ENCODE measurements around the gene CDKN2AIP. TPM values are rescaled to one million over a fixed set of nuclear protein-coding genes. Genes with fewer than 3 reads are reported as not detected.

The CDKN2AIP gene
- total RNA-seq, result 10 to 100 TPM; 69.9 to 78.2 TPM
- 10 to 100 TPM; 28.2 to 45.4 (median 30.9) TPM for polyA plus RNA-seq
- total RNA-seq, result 45.6 to 135 (median 99.9) reads per million in 6 experiments

- ATAC-seq, result peak; percentile 87
- Mint-ChIP-seq H3K9me3 (no peaks in the 10 kb centered on the region), H3K27me3 (no peaks in the 10 kb centered on the region), H3K36me3 (peaks cover 0 to 39% (median 18%) of the 10 kb centered on the region in 3 donors), H3K27ac (peak within 1 kb of the TSS; percentile 95 to 99 (median 98)), H3K4me1 (peaks cover 15 to 57% (median 52%) of the 10 kb centered on the region in 4 donors), H3K4me3 (peak within 1 kb of the TSS; percentile 93 to 99 (median 96))
- peak; percentile 88 to 97 (median 94) for DNase-seq
- POLR2A ChIA-PET, result interaction anchor here (0.7 to 4.0 kb wide), 26 partner anchors 9 to 1289 kb away, joined by 3 to 77 read pairs (median 6); partner anchors contain the start of genes CENPU, DCTD, ING2 and IRF2
Observed at GRCh38 chr4:183444214-183445096, at the start of gene CDKN2AIP. Gene CDKN2AIP (plus strand): TSS chr4:183444636. CDS start chr4:183444798, 162 bp downstream.

- no peak overlapping the region for H3K4me3 Mint-ChIP-seq
- no peak overlapping the region for H3K27ac Mint-ChIP-seq
Observed at GRCh38 chr4:183395395-183395794, 49.0 kb upstream of the CDKN2AIP start.

GRCh38 chr4:183396227-183396637 is 48.2 kb upstream of the CDKN2AIP start:
- Mint-ChIP-seq H3K4me3 (no peak overlapping the region), H3K4me1 (peaks cover 22 to 38% (median 31%) of the 10 kb centered on the region in 4 donors), H3K27ac (peak overlapping the region in 1 of 10 donors; percentile 15), H3K9me3 (no peaks in the 10 kb centered on the region), H3K27me3 (peaks cover 0 to 3% (median 0%) of the 10 kb centered on the region in 5 donors), H3K36me3 (no peaks in the 10 kb centered on the region)
- ATAC-seq (no peak), DNase-seq (no peak)
- POLR2A ChIA-PET, result interaction anchor here (1.3 kb wide), 1 partner anchor 48 kb away, joined by 5 read pairs; the partner anchor contains the start of gene CDKN2AIP

More at GRCh38 chr4:183395395-183395794, 49.0 kb upstream of the CDKN2AIP start:
- no peak for DNase-seq
- Mint-ChIP-seq H3K9me3 (no peaks in the 10 kb centered on the region), H3K4me1 (peaks cover 22 to 38% (median 31%) of the 10 kb centered on the region in 4 donors), H3K27me3 (peaks cover 0 to 3% (median 2%) of the 10 kb centered on the region in 5 donors), H3K36me3 (no peaks in the 10 kb centered on the region)
- POLR2A ChIA-PET, result interaction anchor here (1.1 to 1.3 kb wide), 2 partner anchors 12 to 49 kb away, joined by 3 to 5 read pairs; partner anchors contain the start of gene CDKN2AIP
- no peak for ATAC-seq

- Mint-ChIP-seq H3K27me3 (peaks cover 0 to 5% (median 0%) of the 10 kb centered on the region in 5 donors), H3K4me1 (peaks cover 18 to 32% (median 25%) of the 10 kb centered on the region in 4 donors), H3K4me3 (peak overlapping the region; percentile 78 to 95 (median 90)), H3K9me3 (no peaks in the 10 kb centered on the region), H3K27ac (peak overlapping the region in 5 of 10 donors; percentile 3 to 89 (median 66)), H3K36me3 (no peaks in the 10 kb centered on the region)
- ATAC-seq, result no peak
- POLR2A ChIA-PET, result interaction anchor here (0.9 to 3.2 kb wide), 2 partner anchors 9 to 46 kb away, joined by 3 to 15 read pairs; partner anchors contain the start of gene CDKN2AIP
- no peak for DNase-seq
Observed at GRCh38 chr4:183397741-183398297, 46.6 kb upstream of the CDKN2AIP start.

GRCh38 chr4:183398298-183399125 is 45.9 kb upstream of the CDKN2AIP start:
- peaks cover 18 to 32% (median 25%) of the 10 kb centered on the region in 4 donors for H3K4me1 Mint-ChIP-seq
- no peaks in the 10 kb centered on the region for H3K36me3 Mint-ChIP-seq
- POLR2A ChIA-PET, result interaction anchor here (0.9 to 3.2 kb wide), 3 partner anchors 9 to 55 kb away, joined by 3 to 15 read pairs (median 3); partner anchors contain the start of gene CDKN2AIP

GRCh38 chr4:183399126-183399522 is 45.3 kb upstream of the CDKN2AIP start:
- peak overlapping the region in 8 of 10 donors; percentile 0 to 95 (median 80) for H3K27ac Mint-ChIP-seq
- peaks cover 18 to 32% (median 25%) of the 10 kb centered on the region in 4 donors for H3K4me1 Mint-ChIP-seq
- H3K36me3 Mint-ChIP-seq, result no peaks in the 10 kb centered on the region
- H3K27me3 Mint-ChIP-seq, result peaks cover 0 to 5% (median 0%) of the 10 kb centered on the region in 5 donors
- POLR2A ChIA-PET, result interaction anchor here (0.9 to 3.2 kb wide), 2 partner anchors 45 to 55 kb away, joined by 3 to 15 read pairs; partner anchors contain the start of gene CDKN2AIP
- peak overlapping the region; percentile 78 to 95 (median 91) for H3K4me3 Mint-ChIP-seq
- H3K9me3 Mint-ChIP-seq, result no peaks in the 10 kb centered on the region
- peak in 1 of 2 donors; percentile 12 for ATAC-seq
- DNase-seq, result no peak

More at GRCh38 chr4:183398298-183399125, 45.9 kb upstream of the CDKN2AIP start:
- Mint-ChIP-seq H3K27me3 (peaks cover 0 to 5% (median 0%) of the 10 kb centered on the region in 5 donors), H3K9me3 (no peaks in the 10 kb centered on the region), H3K27ac (peak overlapping the region in 9 of 10 donors; percentile 28 to 95 (median 90)), H3K4me3 (peak overlapping the region; percentile 78 to 95 (median 91))
- DNase-seq, result peak; percentile 38 to 77 (median 55)
- peak; percentile 94 to 96 for ATAC-seq

GRCh38 chr4:183399616-183400015 is 44.8 kb upstream of the CDKN2AIP start:
- no peak for ATAC-seq
- Mint-ChIP-seq H3K27ac (no peak overlapping the region), H3K9me3 (no peaks in the 10 kb centered on the region), H3K4me3 (peak overlapping the region in 2 of 10 donors; percentile 90 to 94), H3K4me1 (peaks cover 18 to 32% (median 25%) of the 10 kb centered on the region in 4 donors), H3K27me3 (peaks cover 0 to 5% (median 0%) of the 10 kb centered on the region in 5 donors), H3K36me3 (no peaks in the 10 kb centered on the region)
- no peak for DNase-seq
- POLR2A ChIA-PET, result interaction anchor here (3.2 kb wide), 1 partner anchor 44 kb away, joined by 15 read pairs; the partner anchor contains the start of gene CDKN2AIP

- Mint-ChIP-seq H3K27me3 (peaks cover 0 to 5% (median 0%) of the 10 kb centered on the region in 5 donors), H3K27ac (peak overlapping the region in 1 of 10 donors; percentile 73), H3K4me1 (peaks cover 18 to 32% (median 25%) of the 10 kb centered on the region in 4 donors), H3K4me3 (peak overlapping the region in 5 of 10 donors; percentile 10 to 66 (median 55)), H3K9me3 (no peaks in the 10 kb centered on the region), H3K36me3 (no peaks in the 10 kb centered on the region)
- ATAC-seq (no peak), DNase-seq (no peak)
- POLR2A ChIA-PET, result interaction anchor here (0.7 to 3.2 kb wide), 2 partner anchors 30 to 44 kb away, joined by 3 to 15 read pairs; partner anchors contain the start of gene CDKN2AIP
Observed at GRCh38 chr4:183400035-183400434, 44.4 kb upstream of the CDKN2AIP start.

- Mint-ChIP-seq H3K4me3 (no peak overlapping the region), H3K4me1 (peaks cover 18 to 33% (median 23%) of the 10 kb centered on the region in 4 donors), H3K27me3 (peaks cover 0 to 5% (median 0%) of the 10 kb centered on the region in 5 donors), H3K27ac (no peak overlapping the region), H3K9me3 (no peaks in the 10 kb centered on the region), H3K36me3 (no peaks in the 10 kb centered on the region)
- no peak for DNase-seq
- POLR2A ChIA-PET, result no interaction called here
- no peak for ATAC-seq
Observed at GRCh38 chr4:183401473-183401872, 43.0 kb upstream of the CDKN2AIP start.

GRCh38 chr4:183402771-183403170 is 41.7 kb upstream of the CDKN2AIP start:
- Mint-ChIP-seq H3K4me1 (peaks cover 14 to 27% (median 22%) of the 10 kb centered on the region in 4 donors), H3K36me3 (no peaks in the 10 kb centered on the region), H3K27ac (peak overlapping the region in 2 of 10 donors; percentile 43 to 58), H3K4me3 (no peak overlapping the region), H3K27me3 (peaks cover 0 to 5% (median 0%) of the 10 kb centered on the region in 5 donors), H3K9me3 (no peaks in the 10 kb centered on the region)
- ATAC-seq (no peak), DNase-seq (no peak)
- POLR2A ChIA-PET, result no interaction called here

GRCh38 chr4:183403486-183403885 is 41.0 kb upstream of the CDKN2AIP start:
- Mint-ChIP-seq H3K27me3 (peaks cover 0 to 5% (median 0%) of the 10 kb centered on the region in 5 donors), H3K4me3 (no peak overlapping the region), H3K4me1 (peaks cover 13 to 26% (median 20%) of the 10 kb centered on the region in 4 donors), H3K9me3 (no peaks in the 10 kb centered on the region), H3K27ac (peak overlapping the region in 3 of 10 donors; percentile 22 to 38 (median 31)), H3K36me3 (no peaks in the 10 kb centered on the region)
- POLR2A ChIA-PET, result interaction anchor here (1.2 kb wide), 1 partner anchor 41 kb away, joined by 6 read pairs; the partner anchor contains the start of gene CDKN2AIP
- DNase-seq, result no peak
- no peak for ATAC-seq
